ENCODE results near the gene PREPL. TPM values are rescaled to one million over a fixed set of nuclear protein-coding genes. Genes with fewer than 3 reads are reported as not detected.

Gene PREPL
- total and polyA plus RNA-seq, 2 donors (not counting 3 experiments of a cell fraction or from before 2014, with no cell fraction given), result 10.1 to 25.7 TPM

DNA sequence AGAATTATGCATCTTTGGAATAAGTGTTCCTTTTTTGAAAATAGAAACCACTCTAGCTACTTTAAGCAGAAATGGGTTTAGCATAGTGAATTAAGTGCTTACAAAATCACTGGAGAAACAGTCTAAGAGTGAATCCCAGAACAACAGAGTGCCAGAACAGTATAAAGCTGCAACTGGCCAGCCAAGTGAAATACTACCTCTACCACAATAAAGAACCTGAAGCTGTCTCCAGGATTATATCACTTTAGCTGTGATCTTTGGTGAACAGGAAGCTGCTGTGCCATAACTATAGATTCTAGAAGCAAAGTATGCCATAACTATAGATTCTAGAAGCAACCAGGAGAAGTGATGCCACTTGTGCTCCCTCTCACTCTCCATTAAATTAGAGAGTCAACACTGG, 8.1 kb upstream of the PREPL start:
- CTCF ChIA-PET, result interaction anchor here (0.9 to 1.2 kb wide), 2 partner anchors 23 to 586 kb away, joined by 3 read pairs; no protein-coding TSS in a partner anchor
- no peak for FAIRE-seq
- intact Hi-C loops (cut with micrococcal nuclease), result loop anchor here (10.0 kb wide), 1 partner anchor 435 kb away; no protein-coding TSS in a partner anchor

More for the DNA sequence above, 8.1 kb upstream of the PREPL start:
- no peaks in the 10 kb centered on the region for H3K27me3 ChIP-seq (ENCODE audit: control insufficient read depth in 2 of 2, insufficient read depth in 2 of 2, low read length in 2 of 2)
- H3K9me3 ChIP-seq (replicated peaks; ENCODE audit: control insufficient read depth, insufficient read depth, low read length), result no peaks in the 10 kb centered on the region
- no peaks in the 10 kb centered on the region for H3K36me3 ChIP-seq (ENCODE audit: control insufficient read depth in 2 of 2, extremely low read depth in 1 of 2, insufficient read depth in 2 of 2, low read length in 2 of 2)
- dilution Hi-C loops (cut with MboI; ENCODE audit: extremely low pct_ligation_motif_present, low sequenced_read_pairs), result no loop called here
- no peaks in the 10 kb centered on the region for H3K79me2 ChIP-seq (ENCODE audit: control insufficient read depth, insufficient read depth, low read length)
- POLR2A ChIA-PET, result no interaction called here
- no peak overlapping the region for H3K4me2 ChIP-seq (ENCODE audit: insufficient read depth, low read length)
- no peak overlapping the region for H3K4me3 ChIP-seq (replicated peaks in 1 of 3; ENCODE audit: insufficient read depth in 1 of 3, low read depth in 1 of 3, low read length in 3 of 3)
- DNase-seq (ENCODE audit: low read depth, low spot score), result no peak
- no peaks in the 10 kb centered on the region for H4K20me1 ChIP-seq (replicated peaks; ENCODE audit: control insufficient read depth, extremely low read depth, insufficient read depth, low read length)
- TF ChIP-seq CTCF (IDR thresholded peaks at IDR 0.05; ENCODE audit: extremely low read depth in 1 of 2, insufficient read depth in 1 of 2, low read depth in 1 of 2, low read length in 2 of 2) (no peak), MYC (IDR thresholded peaks at IDR 0.05; ENCODE audit: low read depth, low read length) (no peak), JUN (IDR thresholded peaks at IDR 0.05; ENCODE audit: borderline replicate concordance, insufficient read depth, insufficient read length, low read depth) (no peak), EZH2 (IDR thresholded peaks at IDR 0.05; ENCODE audit: borderline replicate concordance, low read depth, low read length, severe bottlenecking) (no peak), GATA2 (IDR thresholded peaks at IDR 0.05; ENCODE audit: insufficient read depth, insufficient read length, low read depth, low read length) (no peak), POLR2A (IDR thresholded peaks at IDR 0.05; ENCODE audit: low read depth, low read length) (no peak), POLR2AphosphoS5 (IDR thresholded peaks at IDR 0.05; ENCODE audit: insufficient read depth, low read depth, low read length) (no peak), FOS (IDR thresholded peaks at IDR 0.05; ENCODE audit: borderline replicate concordance, insufficient read depth, low read length) (no peak)
- TF ChIP-seq, protein P1, sequence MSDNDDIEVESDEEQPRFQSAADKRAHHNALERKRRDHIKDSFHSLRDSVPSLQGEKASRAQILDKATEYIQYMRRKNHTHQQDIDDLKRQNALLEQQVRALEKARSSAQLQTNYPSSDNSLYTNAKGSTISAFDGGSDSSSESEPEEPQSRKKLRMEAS (IDR thresholded peaks at IDR 0.05; ENCODE audit: insufficient read depth, insufficient read length), result no peak
- no peak overlapping the region for H3K27ac ChIP-seq (ENCODE audit: insufficient read depth, low read depth, low read length)
- H3K9me1 ChIP-seq (replicated peaks; ENCODE audit: control insufficient read depth, extremely low read depth, insufficient read depth, low read length), result no peaks in the 10 kb centered on the region
- H2AFZ ChIP-seq (ENCODE audit: low read depth, low read length), result no peak overlapping the region
- BruUV-seq (replicated peaks), result no TSS peak
- H3K9ac ChIP-seq (replicated peaks; ENCODE audit: extremely low read depth, insufficient read depth, low read length), result no peak overlapping the region
- no peaks in the 10 kb centered on the region for H3K4me1 ChIP-seq (ENCODE audit: control insufficient read depth, extremely low read depth, insufficient read depth, low read length)

All from endothelial cell of umbilical vein (primary cell).